Medulla oblongata (tissue), 1 donor: ENCODE results near the gene SEMA4A.
"Not testable (repeated sequence)": the region's sequence is repeated elsewhere in the genome, so short reads cannot be mapped to it uniquely, and the experiment has no call there.

Experiments used
- DNase-seq: peaks from one replicate; pipeline ENCODE4 v3.0.0-alpha.2; 2015; ENCODE audit errors: extremely low spot score

The SEMA4A gene

DNA sequence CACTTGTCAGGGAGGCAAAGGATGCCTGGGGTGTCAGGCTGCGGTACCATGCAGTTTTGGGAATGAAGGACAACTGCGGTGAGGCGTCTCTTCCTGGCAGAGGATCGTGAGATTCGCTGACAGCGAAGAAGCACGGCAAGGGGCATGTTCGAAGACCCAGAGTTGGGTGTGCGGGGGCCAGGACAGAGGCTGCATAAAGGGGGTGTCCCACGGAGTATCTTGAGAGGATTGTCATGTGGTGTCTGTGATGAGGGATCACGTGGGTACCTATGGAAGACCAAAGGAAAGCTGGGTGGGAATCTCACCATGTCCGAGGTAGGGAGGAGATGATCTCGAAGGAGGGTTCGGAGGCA, 40.9 kb downstream of the SEMA4A start:
- peak; percentile 21 for DNase-seq

DNA sequence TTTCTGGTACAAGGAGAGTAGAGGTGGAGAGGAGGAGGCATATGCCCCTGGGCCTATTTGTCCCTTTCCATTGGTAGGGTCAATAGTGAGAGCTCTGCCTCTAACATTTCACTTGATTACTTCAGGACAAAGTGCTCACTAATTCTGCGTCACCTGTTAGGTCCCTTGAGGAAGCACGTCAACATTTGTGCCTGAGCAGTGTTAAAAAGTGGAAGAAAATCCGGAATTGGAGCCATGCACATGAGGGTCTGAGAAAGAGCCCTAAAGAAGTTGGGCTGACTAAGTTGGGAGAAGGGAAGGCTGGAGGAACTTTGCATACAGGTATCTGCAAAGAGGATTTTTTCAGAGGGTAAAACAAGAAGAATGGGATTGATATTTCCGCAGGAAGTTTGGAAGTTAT, 42.5 kb downstream of the SEMA4A start:
- DNase-seq = no peak

DNA sequence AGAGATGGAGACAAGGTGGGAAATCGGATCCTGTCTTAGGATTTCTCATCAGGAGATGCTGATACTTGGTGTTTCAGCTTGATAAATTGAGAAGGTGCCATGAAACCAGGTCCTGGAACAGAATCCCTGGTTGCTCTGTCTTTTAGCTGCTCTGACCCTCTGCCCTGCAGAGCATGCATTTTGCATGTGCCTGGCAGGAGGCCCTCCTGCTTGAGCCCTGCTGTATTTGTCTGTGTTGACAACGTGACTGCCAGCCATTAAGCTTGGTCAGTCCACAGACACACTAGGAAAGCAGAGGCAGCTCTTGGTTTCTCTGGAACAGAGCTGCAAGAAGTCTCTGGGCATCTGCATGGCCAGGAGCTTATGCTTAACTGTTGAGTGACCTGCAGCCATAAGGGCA, 43.1 kb downstream of the SEMA4A start:
- no peak for DNase-seq

DNA sequence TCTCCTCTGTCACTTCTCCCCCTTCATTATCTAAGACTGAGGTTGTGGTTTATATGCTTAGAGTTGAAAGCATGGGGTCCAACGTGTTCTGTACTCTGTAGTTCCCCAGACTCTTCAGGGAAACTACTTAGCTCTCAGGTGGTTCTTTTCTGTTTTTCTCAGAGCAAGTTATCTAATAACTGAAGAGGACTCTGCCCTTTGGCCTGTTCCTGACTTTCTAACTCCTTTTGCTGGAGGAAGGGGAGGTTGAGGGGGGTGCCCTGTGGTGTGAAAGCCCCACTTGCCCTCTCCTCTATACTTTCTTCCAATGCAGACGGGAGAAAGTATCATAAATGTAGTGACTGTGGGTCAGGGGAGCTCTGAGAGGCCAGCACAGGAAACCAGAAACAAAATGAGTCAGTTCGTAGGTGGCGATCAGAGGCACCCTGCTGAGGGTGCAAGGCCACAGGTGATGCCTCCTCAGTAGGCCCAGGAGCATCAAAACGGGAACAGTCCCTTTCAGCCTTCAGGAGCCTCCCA, 45.5 kb downstream of the SEMA4A start:
- no peak for DNase-seq

DNA sequence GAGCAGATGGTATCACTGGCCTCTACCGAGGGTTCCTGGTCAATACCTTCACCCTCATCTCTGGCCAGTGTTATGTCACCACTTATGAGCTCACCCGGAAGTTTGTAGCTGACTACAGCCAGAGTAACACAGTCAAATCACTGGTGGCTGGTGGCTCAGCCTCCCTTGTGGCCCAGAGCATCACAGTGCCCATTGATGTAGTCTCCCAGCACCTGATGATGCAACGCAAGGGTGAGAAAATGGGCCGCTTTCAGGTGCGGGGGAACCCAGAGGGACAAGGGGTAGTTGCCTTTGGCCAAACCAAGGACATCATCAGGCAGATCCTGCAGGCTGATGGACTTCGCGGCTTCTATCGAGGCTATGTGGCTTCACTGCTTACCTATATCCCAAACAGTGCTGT, 46.7 kb downstream of the SEMA4A start:
- no peak for DNase-seq

DNA sequence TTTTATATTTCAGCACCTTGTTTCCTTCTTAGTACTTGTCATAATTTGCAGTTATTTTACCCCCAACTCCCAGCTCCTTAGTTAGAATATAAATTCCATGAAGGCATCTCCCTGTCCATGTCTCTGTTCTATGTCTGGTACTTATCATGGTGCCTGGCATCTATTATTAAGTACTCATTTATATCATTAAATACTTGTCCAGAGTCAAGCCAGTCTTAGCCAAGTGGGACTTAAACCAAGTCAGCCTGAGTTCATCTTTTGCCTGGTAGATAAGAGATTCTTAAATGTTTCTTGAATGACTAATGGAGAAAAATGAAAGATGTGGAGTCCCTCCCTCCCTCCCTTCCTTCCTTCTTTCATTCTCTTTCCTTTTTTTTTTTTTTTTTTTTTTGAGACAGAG, 49.9 kb downstream of the SEMA4A start:
- no peak for DNase-seq

DNA sequence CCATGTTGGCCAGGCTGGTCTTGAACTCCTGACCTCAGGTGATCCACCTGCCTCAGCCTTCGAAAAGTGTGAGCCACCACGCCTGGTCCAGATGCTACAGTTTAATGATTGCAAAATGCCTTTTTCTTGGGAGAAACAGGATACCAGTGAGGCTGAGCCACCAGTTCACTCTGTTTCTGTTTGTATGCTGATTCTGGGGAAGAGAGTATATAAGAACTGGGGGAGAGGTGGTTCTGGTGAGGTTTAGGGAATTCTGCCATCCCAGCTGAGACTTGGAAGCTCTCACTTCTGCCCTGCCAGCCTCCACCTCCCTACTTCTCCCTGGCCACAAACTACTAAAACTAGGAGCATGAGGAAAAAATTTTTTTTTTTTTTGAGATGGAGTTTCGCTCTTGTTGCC, 51.3 kb downstream of the SEMA4A start:
- no peak for DNase-seq

DNA sequence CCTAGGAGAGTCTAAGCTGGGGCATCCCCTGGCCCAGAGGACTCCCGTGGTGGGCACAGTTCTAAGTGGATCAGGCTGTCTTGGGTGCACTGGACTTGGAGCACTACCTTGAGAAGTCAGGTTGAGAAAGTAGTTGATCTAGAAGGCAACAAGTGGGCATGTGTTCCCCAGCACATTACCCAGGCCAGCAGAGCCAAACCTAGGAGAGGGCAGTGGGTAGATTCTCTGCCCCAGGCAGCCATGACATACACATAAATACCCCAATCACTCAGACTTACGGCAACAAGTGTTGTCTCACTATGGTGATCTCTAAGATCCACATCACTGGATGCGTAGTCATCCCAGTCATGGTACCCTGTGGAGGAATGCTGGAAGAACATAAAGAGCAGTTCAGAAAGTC, 57.9 kb downstream of the SEMA4A start:
- no peak for DNase-seq

DNA sequence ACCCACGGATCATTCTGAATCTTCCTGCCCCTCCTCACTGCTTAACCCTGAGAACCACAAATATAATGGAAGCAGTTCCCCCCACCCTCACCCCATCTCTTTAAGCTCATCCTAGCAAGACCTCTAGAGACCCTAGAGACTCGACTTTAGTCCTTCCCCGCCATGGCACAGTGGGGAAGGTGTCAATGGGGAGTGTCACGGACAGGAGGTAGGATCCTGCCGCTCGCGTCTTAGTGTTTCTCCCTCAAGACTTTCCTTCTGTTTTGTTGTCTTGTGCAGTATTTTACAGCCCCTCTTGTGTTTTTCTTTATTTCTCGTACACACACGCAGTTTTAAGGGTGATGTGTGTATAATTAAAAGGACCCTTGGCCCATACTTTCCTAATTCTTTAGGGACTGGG, 58.7 kb downstream of the SEMA4A start:
- DNase-seq = no peak

DNA sequence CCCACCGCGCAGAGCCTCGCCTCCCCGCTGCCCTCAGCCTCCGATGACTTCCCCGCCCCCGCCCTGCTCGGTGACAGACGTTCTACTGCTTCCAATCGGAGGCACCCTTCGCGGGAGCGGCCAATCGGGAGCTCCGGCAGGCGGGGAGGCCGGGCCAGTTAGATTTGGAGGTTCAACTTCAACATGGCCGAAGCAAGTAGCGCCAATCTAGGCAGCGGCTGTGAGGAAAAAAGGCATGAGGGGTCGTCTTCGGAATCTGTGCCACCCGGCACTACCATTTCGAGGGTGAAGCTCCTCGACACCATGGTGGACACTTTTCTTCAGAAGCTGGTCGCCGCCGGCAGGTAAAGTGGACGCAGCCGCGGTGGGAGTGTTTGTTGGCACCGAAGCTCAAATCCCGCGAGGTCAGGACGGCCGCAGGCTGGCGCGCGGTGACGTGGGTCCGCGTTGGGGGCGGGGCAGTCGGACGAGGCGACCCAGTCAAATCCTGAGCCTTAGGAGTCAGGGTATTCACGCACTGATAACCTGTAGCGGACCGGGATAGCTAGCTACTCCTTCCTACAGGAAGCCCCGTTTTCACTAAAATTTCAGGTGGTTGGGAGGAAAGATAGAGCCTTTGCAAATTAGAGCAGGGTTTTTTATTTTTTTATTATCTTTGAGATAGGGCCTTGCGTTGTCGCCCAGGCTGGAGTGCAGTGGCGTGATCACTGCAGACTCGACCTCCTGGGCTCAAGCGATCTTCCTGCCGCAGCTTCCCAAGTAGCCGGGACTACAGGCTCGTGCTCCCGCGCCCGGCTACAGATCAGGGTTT, 59.7 kb downstream of the SEMA4A start, which contains the start of gene PMF1:
Gene PMF1 (plus strand): TSS at position 175 of the 811 bp plus-strand sequence. CDS start 9 bp downstream, at position 184.
- DNase-seq = peak; percentile 98

DNA sequence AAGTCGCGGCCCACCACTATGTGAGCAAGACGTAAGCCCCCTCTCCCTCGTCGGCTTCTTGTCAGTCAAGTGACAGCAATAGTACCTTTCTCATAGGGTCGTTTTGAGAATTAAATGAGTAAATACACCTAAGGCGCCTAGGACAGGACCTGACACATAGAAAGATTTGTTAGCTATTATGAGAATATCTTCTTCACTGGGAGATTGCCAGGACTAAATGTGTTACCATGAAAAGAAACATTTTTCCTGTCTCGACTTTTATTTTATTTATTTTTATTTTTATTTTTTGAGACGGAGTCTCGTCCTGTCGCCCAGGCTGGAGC, 60.2 kb downstream of the SEMA4A start:
- DNase-seq = no peak

DNA sequence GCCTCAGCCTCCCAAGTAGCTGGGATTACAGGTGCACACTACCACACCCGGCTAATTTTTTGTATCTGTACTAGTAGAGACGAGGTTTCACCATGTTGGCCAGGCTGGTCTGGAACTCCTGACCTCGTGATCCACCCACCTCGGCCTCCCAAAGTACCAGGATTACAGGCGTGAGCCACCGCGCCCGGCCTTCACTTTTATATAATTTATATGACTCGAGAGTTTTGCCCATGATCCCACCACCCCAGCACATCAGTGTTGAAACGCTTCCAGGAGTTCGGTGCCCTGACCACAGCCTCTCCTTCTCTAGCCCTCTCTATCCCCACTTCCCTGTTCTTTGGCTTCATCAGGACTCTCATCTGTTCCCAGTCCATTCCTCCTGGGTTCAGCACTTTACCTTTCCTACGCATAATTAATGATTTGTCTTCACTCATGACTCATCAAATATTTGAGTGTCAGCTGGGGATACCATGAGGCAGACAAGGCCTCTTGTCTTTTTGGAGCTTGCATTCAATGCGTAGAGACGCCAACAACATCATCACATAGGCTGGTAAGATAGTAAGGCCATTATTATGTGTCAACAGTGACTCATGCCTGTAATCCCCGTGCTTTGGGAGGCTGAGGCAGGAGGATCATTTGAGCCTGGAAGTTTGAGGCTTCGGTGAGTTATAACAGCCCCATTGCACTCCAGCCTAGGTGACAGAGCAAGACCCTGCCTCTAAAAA, 60.8 kb downstream of the SEMA4A start:
- no peak for DNase-seq

DNA sequence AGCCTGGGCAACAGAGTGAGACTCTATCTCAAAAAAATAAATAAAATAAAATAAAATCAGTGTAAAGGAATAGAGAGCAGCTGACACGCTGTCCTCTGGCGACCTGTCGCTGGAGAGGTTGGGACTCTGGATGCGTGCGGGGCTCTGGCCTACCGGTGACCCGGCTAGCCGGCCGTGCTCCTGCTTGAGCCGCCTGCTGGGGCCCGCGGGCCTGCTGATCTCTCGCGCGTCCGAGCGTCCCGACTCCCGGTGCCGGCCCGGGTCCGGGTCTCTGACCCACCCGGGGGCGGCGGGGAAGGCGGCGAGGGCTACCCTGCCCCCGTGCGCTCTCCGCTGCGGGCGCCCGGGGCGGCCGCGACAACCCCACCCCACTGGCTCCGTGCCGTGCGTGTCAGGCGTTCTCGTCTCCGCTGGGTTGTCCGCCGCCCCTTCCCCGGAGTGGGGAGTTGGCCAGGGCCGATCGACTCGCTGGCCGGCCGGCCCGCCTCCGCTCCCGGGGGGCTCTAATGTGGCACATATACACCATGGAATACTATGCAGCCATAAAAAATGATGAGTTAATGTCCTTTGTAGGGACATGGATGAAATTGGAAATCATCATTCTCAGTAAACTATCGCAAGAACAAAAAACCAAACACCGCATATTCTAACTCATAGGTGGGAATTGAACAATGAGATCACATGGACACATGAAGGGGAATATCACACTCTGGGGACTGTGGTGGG, 63.1 kb downstream of the SEMA4A start:
- DNase-seq = not testable (repeated sequence)

DNA sequence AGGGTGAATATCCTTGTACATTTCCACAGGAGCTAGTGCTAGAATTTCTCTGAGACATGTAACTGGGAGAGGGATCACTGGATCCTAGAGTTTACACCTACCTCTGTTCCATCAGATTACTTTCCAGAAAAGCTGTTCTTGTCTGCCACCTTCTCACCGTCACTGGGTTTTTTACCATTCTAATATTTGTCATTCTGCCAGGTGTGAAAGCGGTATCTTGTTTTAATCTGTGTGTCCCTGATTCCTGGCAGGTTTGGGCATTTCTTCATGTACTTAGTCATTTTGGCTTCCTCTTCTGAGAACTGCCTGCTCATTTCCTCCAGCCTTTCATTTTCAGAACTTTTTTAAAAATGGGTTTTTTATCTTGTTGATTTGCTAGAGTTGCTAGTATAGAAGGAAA, 64.5 kb downstream of the SEMA4A start:
- no peak for DNase-seq

DNA sequence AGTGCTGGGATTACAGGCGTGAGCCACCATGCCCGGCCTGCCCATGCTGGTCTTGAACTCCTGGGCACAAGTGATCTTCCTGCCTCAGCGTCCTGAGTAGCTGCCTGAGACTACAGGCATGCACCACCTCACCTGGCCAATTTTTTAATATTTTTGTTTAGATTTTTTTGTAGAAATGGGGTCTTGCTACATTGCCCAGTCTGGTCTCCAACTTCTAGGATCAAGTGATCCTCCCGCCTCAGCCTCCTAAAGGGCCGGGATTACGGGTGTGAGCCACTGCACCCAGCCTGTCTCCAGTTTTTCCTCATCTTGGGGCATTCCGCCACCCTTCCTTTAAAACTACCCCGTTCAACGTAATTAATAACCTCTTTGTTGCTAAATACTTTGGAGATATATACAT, 66.8 kb downstream of the SEMA4A start:
- no peak for DNase-seq

DNA sequence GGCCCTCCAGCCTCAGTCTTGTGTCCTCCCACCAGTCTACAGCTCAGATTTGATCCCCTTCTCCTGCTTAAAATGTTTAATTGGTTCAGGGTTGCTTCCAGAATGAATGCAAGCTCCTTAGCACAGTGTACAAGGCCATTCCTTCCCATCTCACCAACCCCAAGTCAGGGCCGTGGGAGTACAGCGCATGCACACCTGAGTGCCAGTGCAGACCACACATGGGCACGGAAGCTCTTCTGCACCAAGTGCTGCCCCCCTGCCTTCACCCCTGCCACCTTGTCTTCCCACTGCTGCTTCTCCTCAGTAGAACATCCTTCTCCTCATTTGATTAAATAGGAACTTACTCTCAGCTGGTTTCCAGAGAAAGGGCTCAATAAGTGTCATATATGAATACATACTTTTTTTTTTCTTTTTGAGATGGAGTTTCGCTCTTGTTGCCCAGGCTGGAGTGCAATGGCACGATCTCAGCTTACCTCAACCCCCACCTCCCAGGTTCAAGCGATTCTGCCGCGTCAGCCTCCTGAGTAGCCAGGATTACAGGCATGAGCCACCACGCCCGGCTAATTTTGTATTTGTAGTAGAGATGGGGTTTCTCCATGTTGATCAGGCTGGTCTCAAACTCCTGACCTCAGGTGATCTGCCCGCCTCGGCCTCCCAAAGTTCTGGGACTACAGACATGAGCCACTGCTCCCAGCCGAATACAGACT, 68.8 kb downstream of the SEMA4A start:
- DNase-seq = no peak

DNA sequence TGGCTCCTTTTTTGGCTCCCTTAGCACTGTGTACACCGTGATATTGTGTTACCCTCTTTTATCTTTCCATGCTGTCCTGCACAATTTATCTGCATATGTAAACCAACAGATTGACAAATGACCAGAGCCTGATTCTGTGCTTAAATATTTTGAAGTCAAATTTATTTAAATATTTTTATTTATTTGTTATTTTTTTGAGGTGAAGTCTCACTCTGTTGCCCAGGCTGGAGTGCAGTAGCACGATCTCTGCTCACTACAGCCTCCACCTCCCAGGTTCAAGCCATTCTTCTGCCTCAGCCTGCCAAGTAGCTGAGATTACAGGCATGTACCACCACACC, 72.3 kb downstream of the SEMA4A start:
- no peak for DNase-seq

DNA sequence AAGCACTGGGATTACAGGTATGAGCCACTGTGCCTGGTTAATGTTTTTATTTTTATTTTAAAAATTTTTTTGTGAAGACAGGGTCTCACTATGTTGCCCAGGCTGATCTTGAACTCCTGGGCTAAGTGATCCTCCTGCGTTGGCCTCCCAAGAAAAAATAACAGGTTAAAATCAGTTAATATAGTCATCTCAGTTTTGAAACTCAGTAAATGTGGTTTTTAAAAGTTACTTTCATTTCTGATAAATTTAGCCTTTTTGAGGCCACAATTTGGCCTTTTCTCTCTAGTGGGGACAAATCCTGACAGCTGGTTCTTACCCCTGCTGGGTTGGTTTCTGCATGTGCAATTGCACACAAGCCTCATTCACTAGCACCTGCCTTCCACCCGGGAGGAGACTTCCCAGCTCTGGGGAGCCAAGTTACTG, 72.7 kb downstream of the SEMA4A start:
- no peak for DNase-seq

DNA sequence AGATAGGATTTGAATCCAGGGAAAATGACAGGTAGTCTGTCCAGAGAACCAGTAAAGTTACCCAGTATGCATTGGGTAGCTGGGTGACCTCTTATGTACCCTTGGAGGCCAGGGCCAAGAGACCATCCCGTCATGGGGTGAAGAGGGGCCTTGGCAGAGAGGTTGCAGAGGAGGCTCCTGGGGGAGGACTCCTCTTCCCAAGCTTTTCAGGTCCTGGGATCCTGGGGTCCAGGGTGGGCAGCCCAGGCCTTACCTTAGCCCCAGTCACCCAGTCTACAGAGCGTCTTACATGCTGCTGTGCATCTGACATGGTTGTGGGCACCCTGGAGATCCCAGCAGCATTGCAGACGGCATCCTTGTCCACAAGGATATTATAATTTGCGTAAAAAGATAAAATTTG, 73.4 kb downstream of the SEMA4A start:
- DNase-seq = no peak
